ENCODE data around the gene PPP1R9A. TPM values are rescaled to one million over a fixed set of nuclear protein-coding genes. Genes with fewer than 3 reads are reported as not detected.
"Not testable (repeated sequence)": the region's sequence is repeated elsewhere in the genome, so short reads cannot be mapped to it uniquely, and the experiment has no call there.

The PPP1R9A gene
- total RNA-seq, 2 experiments from 2014 or later = not detected

- POLR2A ChIA-PET; H3K27me3 Mint-ChIP-seq; H3K4me1 Mint-ChIP-seq (ENCODE audit: low read depth); H3K9me3 Mint-ChIP-seq; intact Hi-C loops (cut with micrococcal nuclease); DNase-seq; H3K36me3 Mint-ChIP-seq; H3K27ac Mint-ChIP-seq; CTCF ChIA-PET; H3K4me3 Mint-ChIP-seq: not testable (repeated sequence)
Measured at GRCh38 chr7:94999601-95000000, 92.2 kb downstream of the PPP1R9A start.

- Mint-ChIP-seq H3K27me3 (no peaks in the 10 kb centered on the region), H3K4me1 (ENCODE audit: low read depth) (no peaks in the 10 kb centered on the region), H3K4me3 (no peak overlapping the region), H3K27ac (no peak overlapping the region), H3K9me3 (no peaks in the 10 kb centered on the region), H3K36me3 (no peaks in the 10 kb centered on the region)
- intact Hi-C loops (cut with micrococcal nuclease) = no loop called here
- POLR2A ChIA-PET = no interaction called here
- DNase-seq = no peak
- CTCF ChIA-PET = no interaction called here
Measured at GRCh38 chr7:95001258-95001657, 93.9 kb downstream of the PPP1R9A start.

- ChIA-PET CTCF (no interaction called here), POLR2A (no interaction called here)
- H3K27ac Mint-ChIP-seq = no peak overlapping the region
- no peaks in the 10 kb centered on the region for H3K27me3 Mint-ChIP-seq
- no peak for DNase-seq
- no peaks in the 10 kb centered on the region for H3K9me3 Mint-ChIP-seq
- no peaks in the 10 kb centered on the region for H3K36me3 Mint-ChIP-seq
- H3K4me3 Mint-ChIP-seq = no peak overlapping the region
- intact Hi-C loops (cut with micrococcal nuclease) = no loop called here
- no peaks in the 10 kb centered on the region for H3K4me1 Mint-ChIP-seq (ENCODE audit: low read depth)
Measured at GRCh38 chr7:95001815-95002561, 94.6 kb downstream of the PPP1R9A start.

GRCh38 chr7:95002775-95003174, 95.4 kb downstream of the PPP1R9A start:
- Mint-ChIP-seq H3K27me3 (no peaks in the 10 kb centered on the region), H3K4me1 (ENCODE audit: low read depth) (no peaks in the 10 kb centered on the region), H3K36me3 (no peaks in the 10 kb centered on the region), H3K9me3 (no peaks in the 10 kb centered on the region), H3K27ac (no peak overlapping the region), H3K4me3 (no peak overlapping the region)
- ChIA-PET POLR2A (no interaction called here), CTCF (no interaction called here)
- intact Hi-C loops (cut with micrococcal nuclease) = no loop called here
- DNase-seq = no peak

- CTCF ChIA-PET = no interaction called here
Measured at GRCh38 chr7:95004618-95005247, 97.3 kb downstream of the PPP1R9A start.

GRCh38 chr7:95006010-95006409, 98.6 kb downstream of the PPP1R9A start:
- no peaks in the 10 kb centered on the region for H3K4me1 Mint-ChIP-seq (ENCODE audit: low read depth)
- H3K27me3 Mint-ChIP-seq = no peaks in the 10 kb centered on the region
- CTCF ChIA-PET = no interaction called here
- no peak overlapping the region for H3K27ac Mint-ChIP-seq
- POLR2A ChIA-PET = no interaction called here
- H3K4me3 Mint-ChIP-seq = no peak overlapping the region
- DNase-seq = no peak
- H3K9me3 Mint-ChIP-seq = no peaks in the 10 kb centered on the region
- intact Hi-C loops (cut with micrococcal nuclease) = no loop called here
- no peaks in the 10 kb centered on the region for H3K36me3 Mint-ChIP-seq

More at GRCh38 chr7:95004618-95005247, 97.3 kb downstream of the PPP1R9A start:
- H3K36me3 Mint-ChIP-seq = no peaks in the 10 kb centered on the region
- no peak overlapping the region for H3K27ac Mint-ChIP-seq
- H3K4me1 Mint-ChIP-seq (ENCODE audit: low read depth) = no peaks in the 10 kb centered on the region
- no peak overlapping the region for H3K4me3 Mint-ChIP-seq
- no peak for DNase-seq
- intact Hi-C loops (cut with micrococcal nuclease) = no loop called here
- H3K9me3 Mint-ChIP-seq = no peaks in the 10 kb centered on the region
- POLR2A ChIA-PET = no interaction called here
- no peaks in the 10 kb centered on the region for H3K27me3 Mint-ChIP-seq

GRCh38 chr7:95008773-95009172, 101.4 kb downstream of the PPP1R9A start:
- H3K27ac Mint-ChIP-seq; POLR2A ChIA-PET; H3K4me3 Mint-ChIP-seq; intact Hi-C loops (cut with micrococcal nuclease); H3K36me3 Mint-ChIP-seq; CTCF ChIA-PET; H3K4me1 Mint-ChIP-seq (ENCODE audit: low read depth); H3K27me3 Mint-ChIP-seq; DNase-seq; H3K9me3 Mint-ChIP-seq: not testable (repeated sequence)

- H3K36me3 Mint-ChIP-seq = no peaks in the 10 kb centered on the region
- intact Hi-C loops (cut with micrococcal nuclease) = no loop called here
- no peaks in the 10 kb centered on the region for H3K9me3 Mint-ChIP-seq
- DNase-seq = no peak
- H3K4me1 Mint-ChIP-seq (ENCODE audit: low read depth) = no peaks in the 10 kb centered on the region
- no peaks in the 10 kb centered on the region for H3K27me3 Mint-ChIP-seq
- no peak overlapping the region for H3K27ac Mint-ChIP-seq
- H3K4me3 Mint-ChIP-seq = no peak overlapping the region
- CTCF ChIA-PET = no interaction called here
- POLR2A ChIA-PET = no interaction called here
Measured at GRCh38 chr7:95011146-95011928, 103.9 kb downstream of the PPP1R9A start.

GRCh38 chr7:95011995-95012394, 104.6 kb downstream of the PPP1R9A start:
- H3K27me3 Mint-ChIP-seq = no peaks in the 10 kb centered on the region
- ChIA-PET CTCF (no interaction called here), POLR2A (no interaction called here)
- H3K9me3 Mint-ChIP-seq = no peaks in the 10 kb centered on the region
- H3K36me3 Mint-ChIP-seq = no peaks in the 10 kb centered on the region
- H3K27ac Mint-ChIP-seq = no peak overlapping the region
- DNase-seq = no peak
- H3K4me1 Mint-ChIP-seq (ENCODE audit: low read depth) = no peaks in the 10 kb centered on the region
- intact Hi-C loops (cut with micrococcal nuclease) = no loop called here
- no peak overlapping the region for H3K4me3 Mint-ChIP-seq

GRCh38 chr7:95018021-95018420, 110.6 kb downstream of the PPP1R9A start:
- no peak for DNase-seq
- ChIA-PET CTCF (interaction anchor here (0.6 kb wide), 1 partner anchor 87 kb away, joined by 3 read pairs; no protein-coding TSS in a partner anchor), POLR2A (no interaction called here)
- peaks cover 3% of the 10 kb centered on the region for H3K9me3 Mint-ChIP-seq
- no peak overlapping the region for H3K4me3 Mint-ChIP-seq
- no peaks in the 10 kb centered on the region for H3K4me1 Mint-ChIP-seq (ENCODE audit: low read depth)
- intact Hi-C loops (cut with micrococcal nuclease) = no loop called here
- H3K36me3 Mint-ChIP-seq = no peaks in the 10 kb centered on the region
- H3K27ac Mint-ChIP-seq = no peak overlapping the region
- H3K27me3 Mint-ChIP-seq = no peaks in the 10 kb centered on the region

GRCh38 chr7:95026018-95026417, 118.6 kb downstream of the PPP1R9A start:
- Mint-ChIP-seq H3K27me3 (no peaks in the 10 kb centered on the region), H3K4me1 (ENCODE audit: low read depth) (no peaks in the 10 kb centered on the region), H3K4me3 (no peak overlapping the region), H3K36me3 (peaks cover 1% of the 10 kb centered on the region), H3K9me3 (peaks cover 20% of the 10 kb centered on the region), H3K27ac (no peak overlapping the region)
- DNase-seq = no peak
- CTCF ChIA-PET = no interaction called here
- intact Hi-C loops (cut with micrococcal nuclease) = no loop called here
- POLR2A ChIA-PET = no interaction called here

- H3K36me3 Mint-ChIP-seq = peaks cover 1% of the 10 kb centered on the region
- no peaks in the 10 kb centered on the region for H3K4me1 Mint-ChIP-seq (ENCODE audit: low read depth)
- H3K4me3 Mint-ChIP-seq = no peak overlapping the region
- H3K27ac Mint-ChIP-seq = no peak overlapping the region
- ChIA-PET CTCF (no interaction called here), POLR2A (no interaction called here)
- intact Hi-C loops (cut with micrococcal nuclease) = no loop called here
- H3K27me3 Mint-ChIP-seq = no peaks in the 10 kb centered on the region
- DNase-seq = no peak
- peaks cover 20% of the 10 kb centered on the region for H3K9me3 Mint-ChIP-seq
Measured at GRCh38 chr7:95026421-95027072, 119.2 kb downstream of the PPP1R9A start.
